HepG2 (cell line): ENCODE data around the gene SH2B2. TPM values are rescaled to one million over a fixed set of nuclear protein-coding genes. Genes with fewer than 3 reads are reported as not detected.

ENCODE experiments used
- EED ChIP-seq: sonication (generic); formaldehyde crosslinking; IDR thresholded peaks from 2 replicates; pipeline ENCODE4 v1.5.0; 2020; ENCODE audit warnings: mild to moderate bottlenecking, missing genetic modification reagents
- GATAD2A ChIP-seq: IDR thresholded peaks from 2 replicates; pipeline ENCODE4 v1.6.1; 2016
- PHF8 ChIP-seq: sonication (generic); formaldehyde crosslinking; IDR thresholded peaks from 2 replicates; pipeline ENCODE4 v1.5.0; 2020; ENCODE audit warnings: missing genetic modification reagents
- SMAD1 ChIP-seq: sonication (generic); formaldehyde crosslinking; IDR thresholded peaks from 2 replicates; pipeline ENCODE4 v1.4.0; 2020; ENCODE audit warnings: missing genetic modification reagents, low read depth, mild to moderate bottlenecking, borderline replicate concordance
- SOX6 ChIP-seq, 2 experiments: fragments of 450-650 bp in 1 of 2; sonication (generic) in 1 of 2; formaldehyde crosslinking in 1 of 2; IDR thresholded peaks; 2 replicates each; pipeline versions ENCODE4 v1.4.0 to v1.6.1; 2017 to 2020; ENCODE audit warnings: antibody characterized with exemption in 1 of 2, mild to moderate bottlenecking in 1 of 2, missing genetic modification reagents in 1 of 2
- ZBTB3 ChIP-seq: sonication (generic); formaldehyde crosslinking; IDR thresholded peaks from 2 replicates; pipeline ENCODE4 v1.4.0; 2020; ENCODE audit warnings: low read depth, mild to moderate bottlenecking, moderate library complexity, missing genetic modification reagents, borderline replicate concordance
- ZMYM4 ChIP-seq: sonication (generic); formaldehyde crosslinking; IDR thresholded peaks from 2 replicates; pipeline ENCODE4 v1.8.1; 2023; ENCODE audit warnings: mild to moderate bottlenecking, missing genetic modification reagents
- ZNF703 ChIP-seq: sonication (generic); formaldehyde crosslinking; IDR thresholded peaks from 2 replicates; pipeline ENCODE4 v1.5.1; 2020; ENCODE audit warnings: missing genetic modification reagents, mild to moderate bottlenecking, moderate library complexity, borderline replicate concordance
- ZSCAN20 ChIP-seq: sonication (generic); formaldehyde crosslinking; IDR thresholded peaks from 2 replicates; pipeline ENCODE4 v1.4.0; 2020; ENCODE audit warnings: missing genetic modification reagents, mild to moderate bottlenecking, borderline replicate concordance
- polyA plus RNA-seq, 8 experiments: library from polyadenylated mRNA; depleted of rRNA in 3 of 8; stranded (reverse) in 7 of 8; unstranded in 1 of 8; fragments of >200 nt; fragmentation: Illumina TruSeq in 4 of 8; extraction: Trizol in 4 of 8; gene quantifications; 2 replicates each; pipeline versions ENCODE4 v1.2.1 to v1.2.3, GENCODE V29; 2011 to 2016; ENCODE audit warnings: low read depth in 4 of 8, missing spikeins in 1 of 8, mixed read lengths in 1 of 8; ENCODE audit not compliant: insufficient read depth in 1 of 8
- total RNA-seq, 5 experiments: library from RNA; depleted of rRNA; stranded (reverse); fragments of >200 nt; fragmentation: Illumina TruSeq; extraction: Trizol; gene quantifications; 2 replicates each; pipeline ENCODE4 v1.2.3, GENCODE V29; 2016; ENCODE audit warnings: low read depth in 1 of 5
- TF ChIP-seq, protein P1 (sequence below): sonication (generic); formaldehyde crosslinking; IDR thresholded peaks from 2 replicates; pipeline ENCODE4 v1.4.0; 2020; ENCODE audit warnings: missing genetic modification reagents

Gene SH2B2
- total and polyA plus RNA-seq, 2 of the 13 experiments (the other 11 are each of a cell fraction or from before 2014, with no cell fraction given), result 0.46 to 1.3 TPM

DNA sequence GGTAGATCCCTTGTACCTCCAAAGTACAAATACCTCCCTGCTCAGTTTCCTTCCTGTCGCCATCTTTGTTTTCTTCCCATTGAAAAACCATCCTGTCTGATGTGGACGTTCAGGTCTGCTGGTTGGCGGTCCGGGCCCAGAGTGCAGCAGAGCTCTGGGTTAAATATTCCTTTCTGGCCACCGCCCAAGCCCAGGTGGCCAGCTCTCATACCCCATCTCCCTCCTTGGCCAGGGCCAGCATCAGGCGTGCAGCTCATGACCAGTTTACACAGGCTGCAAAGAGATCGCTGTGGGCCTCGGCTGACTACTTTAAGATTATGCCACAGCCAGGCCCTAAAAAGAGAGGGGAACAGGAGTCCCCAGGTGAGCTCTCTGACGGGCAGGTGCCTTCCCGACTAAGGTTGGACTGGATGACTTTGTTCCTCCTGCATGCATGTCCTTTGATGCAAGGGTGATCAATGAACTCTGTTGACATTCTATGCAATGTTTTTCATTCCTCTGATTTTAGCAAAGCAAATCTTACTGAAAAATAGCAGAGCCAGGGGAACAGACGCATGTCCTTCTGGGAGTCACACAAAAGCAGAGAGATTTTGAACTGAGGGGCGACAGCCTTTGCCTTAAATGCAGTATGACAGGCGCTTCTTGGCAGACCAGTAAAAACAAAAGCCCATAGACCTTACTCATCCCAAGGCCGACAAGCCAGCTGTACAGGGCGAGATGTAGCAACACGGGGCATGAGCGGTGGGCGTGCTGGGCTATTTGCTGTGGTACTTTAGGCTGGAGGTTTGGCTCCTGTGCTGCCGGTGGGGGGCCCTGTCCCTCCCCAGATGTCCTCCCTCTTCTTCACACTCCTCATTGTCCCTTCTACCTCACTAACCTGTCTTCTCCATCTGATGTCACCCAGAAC lies 33.3 kb upstream of the SH2B2 start (continued):
- TF ChIP-seq ZNF703 (CRISPR knock-in tag) (no peak), ZBTB3 (no peak), EED (no peak), PHF8 (CRISPR knock-in tag) (no peak), ZMYM4 (peak; percentile 19; the same call in 1 of the 2 replicates), ZSCAN20 (CRISPR knock-in tag) (no peak), SOX6 (IDR thresholded peaks at IDR 0.05) (no peak), SOX6 (CRISPR knock-in tag; IDR thresholded peaks at IDR 0.05) (peak; percentile 49; the same call in 1 of the 2 replicates), GATAD2A (CRISPR knock-in tag) (0 out of 2 replicates have a peak, but pooled peaks have one; percentile 38), SMAD1 (0 out of 2 replicates have a peak, but pooled peaks have one; percentile 18)
- TF ChIP-seq, protein P1, sequence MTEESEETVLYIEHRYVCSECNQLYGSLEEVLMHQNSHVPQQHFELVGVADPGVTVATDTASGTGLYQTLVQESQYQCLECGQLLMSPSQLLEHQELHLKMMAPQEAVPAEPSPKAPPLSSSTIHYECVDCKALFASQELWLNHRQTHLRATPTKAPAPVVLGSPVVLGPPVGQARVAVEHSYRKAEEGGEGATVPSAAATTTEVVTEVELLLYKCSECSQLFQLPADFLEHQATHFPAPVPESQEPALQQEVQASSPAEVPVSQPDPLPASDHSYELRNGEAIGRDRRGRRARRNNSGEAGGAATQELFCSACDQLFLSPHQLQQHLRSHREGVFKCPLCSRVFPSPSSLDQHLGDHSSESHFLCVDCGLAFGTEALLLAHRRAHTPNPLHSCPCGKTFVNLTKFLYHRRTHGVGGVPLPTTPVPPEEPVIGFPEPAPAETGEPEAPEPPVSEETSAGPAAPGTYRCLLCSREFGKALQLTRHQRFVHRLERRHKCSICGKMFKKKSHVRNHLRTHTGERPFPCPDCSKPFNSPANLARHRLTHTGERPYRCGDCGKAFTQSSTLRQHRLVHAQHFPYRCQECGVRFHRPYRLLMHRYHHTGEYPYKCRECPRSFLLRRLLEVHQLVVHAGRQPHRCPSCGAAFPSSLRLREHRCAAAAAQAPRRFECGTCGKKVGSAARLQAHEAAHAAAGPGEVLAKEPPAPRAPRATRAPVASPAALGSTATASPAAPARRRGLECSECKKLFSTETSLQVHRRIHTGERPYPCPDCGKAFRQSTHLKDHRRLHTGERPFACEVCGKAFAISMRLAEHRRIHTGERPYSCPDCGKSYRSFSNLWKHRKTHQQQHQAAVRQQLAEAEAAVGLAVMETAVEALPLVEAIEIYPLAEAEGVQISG (CRISPR knock-in tag), result no peak
